H1 (cell line): ENCODE data around the gene NGFR. TPM values are rescaled to one million over a fixed set of nuclear protein-coding genes. Genes with fewer than 3 reads are reported as not detected.

ENCODE experiments used
- CTCF ChIA-PET: fragments of 300-600 bp; sonication (Branson Sonifier 250); formaldehyde crosslinking; loops from one replicate; lab custom pipeline; 2021; ENCODE audit not compliant: partially characterized antibody; lab: Charles Lee
- POLR2A ChIA-PET: fragments of 300-600 bp; sonication (Branson Sonifier 250); formaldehyde crosslinking; loops from one replicate; lab custom pipeline; 2021; ENCODE audit warnings: inconsistent platforms; ENCODE audit not compliant: partially characterized antibody; lab: Charles Lee
- DNase-seq, 2 experiments: peaks; one replicate each; pipeline versions ENCODE4 v3.0.0 to v3.0.0-alpha.2; 2010 to 2022; ENCODE audit warnings: low spot score in 2 of 2, low read depth in 1 of 2, mixed read lengths in 1 of 2
- FAIRE-seq: peaks from 2 replicates; lab custom pipeline; 2011; peaks lifted over from hg19 to GRCh38; lab: Jason Lieb, UNC
- H2AFZ ChIP-seq: 2 replicates; pipeline ENCODE4 v1.8.1; 2012; ENCODE audit warnings: low read length, inconsistent platforms
- H2AK5ac ChIP-seq: 2 replicates; pipeline ENCODE4 v1.6.1; 2013; ENCODE audit warnings: low read depth, low read length
- H2BK120ac ChIP-seq: replicated peaks from 2 replicates; pipeline ENCODE3; 2013; ENCODE audit warnings: low read depth, low read length, inconsistent platforms
- H2BK12ac ChIP-seq: 2 replicates; pipeline ENCODE4 v1.6.1; 2013; ENCODE audit warnings: low read depth, low read length
- H2BK15ac ChIP-seq: 2 replicates; pipeline ENCODE4 v1.6.1; 2013; ENCODE audit warnings: low read length
- H2BK20ac ChIP-seq: 2 replicates; pipeline ENCODE4 v1.6.1; 2013; ENCODE audit warnings: low read length
- H2BK5ac ChIP-seq: 2 replicates; pipeline ENCODE4 v1.6.1; 2013; ENCODE audit warnings: low read depth, low read length
- H3K14ac ChIP-seq: 2 replicates; pipeline ENCODE4 v1.6.1; 2013; ENCODE audit warnings: inconsistent platforms; ENCODE audit not compliant: insufficient read length
- H3K18ac ChIP-seq: 2 replicates; pipeline ENCODE4 v1.6.1; 2013; ENCODE audit warnings: low read length; ENCODE audit errors: extremely low read depth
- H3K23ac ChIP-seq: 2 replicates; pipeline ENCODE4 v1.6.1; 2013; ENCODE audit warnings: inconsistent platforms; ENCODE audit not compliant: insufficient read length
- H3K23me2 ChIP-seq: 2 replicates; pipeline ENCODE4 v1.6.1; 2013; ENCODE audit warnings: low read depth, low read length
- H3K27ac ChIP-seq: 2 replicates; pipeline ENCODE4 v1.6.1; 2011; ENCODE audit warnings: low read depth, low read length, inconsistent platforms
- H3K27me3 ChIP-seq, 4 experiments: replicated peaks in 1 of 4; 1 replicate in 1 of 4; 2 replicates in 3 of 4; pipeline versions ENCODE4 v1.6.1 to v1.8.1; 2011 to 2013; ENCODE audit warnings: low read length in 3 of 4, mild to moderate bottlenecking in 3 of 4, inconsistent platforms in 2 of 4, mixed read lengths in 2 of 4, moderate library complexity in 1 of 4; ENCODE audit not compliant: control insufficient read depth in 3 of 4, insufficient read depth in 3 of 4; ENCODE audit errors: extremely low read depth in 1 of 4
- H3K36me3 ChIP-seq, 4 experiments: 2 replicates each; pipeline versions ENCODE4 v1.6.1 to v1.8.1; 2011 to 2013; ENCODE audit warnings: mild to moderate bottlenecking in 4 of 4, low read length in 3 of 4, moderate library complexity in 2 of 4, control low read depth in 1 of 4, inconsistent platforms in 1 of 4; ENCODE audit not compliant: insufficient read depth in 4 of 4, control insufficient read depth in 2 of 4
- H3K4ac ChIP-seq: replicated peaks from 2 replicates; pipeline ENCODE3; 2013; ENCODE audit warnings: low read length, low read depth, mixed read lengths, inconsistent platforms; ENCODE audit not compliant: insufficient read length
- H3K4me1 ChIP-seq, 4 experiments: replicated peaks in 1 of 4; 1 replicate in 1 of 4; 2 replicates in 3 of 4; pipeline versions ENCODE4 v1.6.1 to v1.8.1; 2011 to 2013; ENCODE audit warnings: low read length in 3 of 4, inconsistent platforms in 2 of 4, mixed read lengths in 1 of 4; ENCODE audit not compliant: insufficient read depth in 4 of 4, control insufficient read depth in 3 of 4
- H3K4me2 ChIP-seq, 2 experiments: 2 replicates each; pipeline versions ENCODE4 v1.6.1 to v1.8.1; 2011 to 2013; ENCODE audit warnings: low read depth in 2 of 2, low read length in 2 of 2, control low read depth in 1 of 2, inconsistent platforms in 1 of 2, mild to moderate bottlenecking in 1 of 2; ENCODE audit not compliant: insufficient read depth in 1 of 2
- H3K4me3 ChIP-seq, 4 experiments: fragments of 200-600, 300-600 bp in 1 of 4; sonication (generic), shearing (Covaris generic), sonication (Bioruptor Twin) in 1 of 4; 2 replicates each; pipeline versions ENCODE4 v1.5.1 to v1.8.1; 2011 to 2016; ENCODE audit warnings: low read length in 4 of 4, low read depth in 3 of 4, control low read depth in 2 of 4, inconsistent platforms in 2 of 4, mild to moderate bottlenecking in 2 of 4, mixed read lengths in 1 of 4, moderate library complexity in 1 of 4; ENCODE audit not compliant: insufficient read depth in 2 of 4; ENCODE audit errors: extremely low read depth in 1 of 4
- H3K56ac ChIP-seq: replicated peaks from 2 replicates; pipeline ENCODE3; 2013; ENCODE audit warnings: low read depth, mild to moderate bottlenecking, mixed read lengths, low read length, inconsistent platforms; ENCODE audit not compliant: insufficient read length
- H3K79me1 ChIP-seq: 2 replicates; pipeline ENCODE4 v1.6.1; 2013; ENCODE audit warnings: low read depth, low read length, control low read depth
- H3K79me2 ChIP-seq, 2 experiments: 2 replicates each; pipeline versions ENCODE4 v1.6.1 to v1.8.1; 2012 to 2013; ENCODE audit warnings: low read length in 2 of 2, mild to moderate bottlenecking in 2 of 2, inconsistent platforms in 1 of 2; ENCODE audit not compliant: insufficient read depth in 2 of 2, control insufficient read depth in 1 of 2
- H3K9ac ChIP-seq, 4 experiments: replicated peaks in 1 of 4; 1 replicate in 1 of 4; 2 replicates in 3 of 4; pipeline versions ENCODE4 v1.6.1 to v1.8.1; 2011 to 2013; ENCODE audit warnings: low read depth in 3 of 4, low read length in 3 of 4, control low read depth in 2 of 4, mild to moderate bottlenecking in 2 of 4, moderate library complexity in 2 of 4, inconsistent platforms in 1 of 4; ENCODE audit errors: extremely low read depth in 1 of 4
- H3K9me3 ChIP-seq, 2 experiments: 2 replicates each; pipeline versions ENCODE4 v1.6.1 to v1.8.1; 2012 to 2013; ENCODE audit warnings: mild to moderate bottlenecking in 2 of 2, moderate library complexity in 2 of 2, control low read depth in 1 of 2, inconsistent platforms in 1 of 2, low read depth in 1 of 2, low read length in 1 of 2, mixed read lengths in 1 of 2; ENCODE audit not compliant: insufficient read depth in 2 of 2
- H4K20me1 ChIP-seq, 2 experiments: replicated peaks in 1 of 2; 2 replicates each; pipeline versions ENCODE3 to v1.8.1; 2011 to 2013; ENCODE audit warnings: inconsistent platforms in 2 of 2, low read length in 2 of 2, mild to moderate bottlenecking in 1 of 2; ENCODE audit not compliant: insufficient read depth in 2 of 2, control insufficient read depth in 1 of 2
- H4K5ac ChIP-seq: 2 replicates; pipeline ENCODE4 v1.6.1; 2013; ENCODE audit warnings: low read length, low read depth, mixed read lengths, inconsistent platforms; ENCODE audit not compliant: insufficient read length
- H4K8ac ChIP-seq: 2 replicates; pipeline ENCODE4 v1.8.0; 2013; ENCODE audit warnings: mild to moderate bottlenecking, moderate library complexity, low read length, inconsistent platforms; ENCODE audit not compliant: insufficient read depth; ENCODE audit errors: extremely low read depth
- H4K91ac ChIP-seq: replicated peaks from 2 replicates; pipeline ENCODE3; 2013; ENCODE audit warnings: low read length, mixed read lengths, inconsistent platforms; ENCODE audit not compliant: insufficient read length
- CEBPB ChIP-seq: IDR thresholded peaks from 2 replicates; pipeline ENCODE4 v1.6.1; 2012; ENCODE audit warnings: low read depth, low read length
- JUND ChIP-seq: IDR thresholded peaks from 2 replicates; pipeline ENCODE4 v1.6.1; 2011; ENCODE audit warnings: mild to moderate bottlenecking, improper control_type of control experiment, low read length
- RXRA ChIP-seq: IDR thresholded peaks from 2 replicates; pipeline ENCODE4 v1.6.1; 2011; ENCODE audit warnings: low read depth, mild to moderate bottlenecking, low read length, moderate library complexity; ENCODE audit not compliant: insufficient read depth
- SIN3A ChIP-seq, 2 experiments: IDR thresholded peaks in 1 of 2; conservative IDR thresholded peaks in 1 of 2; 2 replicates each; pipeline ENCODE4 v1.6.1; 2011 to 2012; ENCODE audit warnings: low read length in 2 of 2, improper control_type of control experiment in 1 of 2, low read depth in 1 of 2, mild to moderate bottlenecking in 1 of 2
- TAF1 ChIP-seq: IDR thresholded peaks from 2 replicates; pipeline ENCODE4 v1.6.1; 2011; ENCODE audit warnings: mild to moderate bottlenecking, low read depth, low read length
- TAF7 ChIP-seq: optimal IDR thresholded peaks from 2 replicates; pipeline ENCODE3; 2011; ENCODE audit warnings: low read depth, mild to moderate bottlenecking, inconsistent platforms, low read length, moderate library complexity, borderline replicate concordance
- TBP ChIP-seq: IDR thresholded peaks from 2 replicates; pipeline ENCODE4 v1.6.1; 2011; ENCODE audit warnings: low read depth, low read length, improper control_type of control experiment
- TEAD4 ChIP-seq: IDR thresholded peaks from 2 replicates; pipeline ENCODE4 v1.6.1; 2012; ENCODE audit warnings: low read depth, low read length, inconsistent platforms, mixed read lengths
- YY1 ChIP-seq: IDR thresholded peaks from 2 replicates; pipeline ENCODE4 v1.6.1; 2011; ENCODE audit warnings: low read depth, mild to moderate bottlenecking, low read length
- WGBS, 2 experiments: shearing (Covaris generic) in 1 of 2; methylation state at CpG; one replicate each; pipeline versions ENCODE4 v1.1.6 to v1.1.7; 2013 to 2015; ENCODE audit warnings: low lambda C conversion rate in 2 of 2, mixed read lengths in 2 of 2, inconsistent platforms in 1 of 2, low coverage in 1 of 2, missing lambda C conversion rate in 1 of 2; ENCODE audit not compliant: insufficient replicate concordance in 2 of 2, insufficient coverage in 1 of 2, insufficient read length in 1 of 2; ENCODE audit errors: extremely low coverage in 1 of 2, missing lambda C conversion rate in 1 of 2; 5-methylcytosine and 5-hydroxymethylcytosine counted together
- polyA plus RNA-seq, 7 experiments: library from polyadenylated mRNA; depleted of rRNA in 3 of 7; stranded (reverse) in 5 of 7; unstranded in 2 of 7; fragments of >200 nt in 5 of 7; fragments of 200-250 nt in 2 of 7; gene quantifications; 1 replicate in 5 of 7; 2 replicates in 1 of 7; 4 replicates in 1 of 7; pipeline versions ENCODE4 v1.2.1 to v1.2.3, GENCODE V29; 2011 to 2013; ENCODE audit warnings: missing spikeins in 2 of 7, mixed read lengths in 2 of 7
- total RNA-seq: library from RNA; stranded (reverse); fragmentation: NEBNext Ultra II Directional; extraction: Animal tissue kit (Norgen Biotek cat#: 25700); gene quantifications from 2 replicates; pipeline ENCODE4 v1.2.1, GENCODE V29; 2021
- TF ChIP-seq, protein P1 (sequence below): IDR thresholded peaks from 2 replicates; pipeline ENCODE4 v1.6.1; 2012; ENCODE audit warnings: inconsistent platforms

The NGFR gene
- total and polyA plus RNA-seq, 2 of the 8 experiments (the other 6 are each of a cell fraction or from before 2014, with no cell fraction given): 8.1 to 10.3 TPM

DNA sequence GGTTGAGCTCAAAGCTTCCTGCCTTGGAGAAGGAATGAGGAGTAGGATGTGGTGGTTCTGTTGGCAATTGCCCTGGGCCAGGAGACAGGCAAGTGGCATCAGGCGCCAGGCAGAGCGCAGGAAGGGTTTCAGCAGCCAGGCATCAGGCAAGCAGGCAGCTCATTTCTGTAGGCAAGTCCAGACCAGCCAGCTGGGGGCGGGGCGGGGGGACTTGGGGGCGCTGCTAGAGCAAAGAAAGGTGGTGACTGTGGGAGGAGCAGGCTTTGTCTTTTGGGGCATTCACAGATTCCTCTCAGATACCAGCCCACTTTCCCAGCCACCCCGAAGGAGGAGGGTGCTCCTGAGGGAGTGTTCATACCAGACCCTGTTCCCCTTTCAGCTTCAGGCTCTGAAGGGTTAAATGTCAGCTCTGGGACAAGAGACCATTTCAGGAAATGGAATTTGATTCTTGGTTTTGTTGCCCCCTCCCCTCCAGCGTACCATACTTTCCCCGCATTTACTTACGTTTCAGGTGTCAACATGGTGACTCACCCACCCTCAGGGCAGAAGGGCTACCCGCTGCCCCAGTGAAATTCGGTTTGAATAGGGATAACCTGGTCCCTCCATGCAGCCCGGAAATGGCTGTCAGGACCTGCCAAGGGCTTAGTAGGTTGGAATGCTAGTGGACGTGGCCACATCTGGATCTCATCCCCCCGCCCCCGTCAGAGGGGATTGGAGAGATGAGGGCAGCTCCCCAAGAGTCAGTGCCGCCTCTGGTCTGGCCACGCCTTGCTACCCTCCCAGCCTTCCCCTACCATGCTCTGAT lies 13.2 kb downstream of the NGFR start:
- Histone ChIP-seq H3K4me3 (peak overlapping the region; percentile 22 to 51 (median 34); a peak in 5 of 8 replicates), H3K4ac (peak overlapping the region; percentile 99), H2BK20ac (peak overlapping the region; percentile 40), H2BK5ac (peak overlapping the region; percentile 95; the same call in 1 of the 2 replicates), H3K14ac (no peak overlapping the region), H2BK12ac (peak overlapping the region; percentile 86; the same call in 1 of the 2 replicates), H3K9ac (peak overlapping the region in 1 of 4 experiments; percentile 45; a peak in 3 of 7 replicates), H2BK15ac (peak overlapping the region; percentile 83), H3K4me2 (peak overlapping the region; percentile 71 to 76), H4K5ac (peak overlapping the region; percentile 89), H4K91ac (peak overlapping the region; percentile 98), H3K4me1 (peaks cover 6 to 40% (median 22%) of the 10 kb centered on the region in 4 experiments), H3K56ac (peak overlapping the region; percentile 71), H3K18ac (peak overlapping the region; percentile 86), H3K9me3 (no peaks in the 10 kb centered on the region), H3K36me3 (no peaks in the 10 kb centered on the region; a peak in 1 of 8 replicates), H3K27ac (peak overlapping the region; percentile 58; the same call in 1 of the 2 replicates), H3K27me3 (peaks cover 0 to 2% (median 0%) of the 10 kb centered on the region in 4 experiments; a peak in 1 of 7 replicates), H2AFZ (no peak overlapping the region; the same call in 1 of the 2 replicates), H2AK5ac (peak overlapping the region; percentile 88; the same call in 1 of the 2 replicates), H4K20me1 (no peaks in the 10 kb centered on the region), H2BK120ac (peak overlapping the region; percentile 88), H3K23me2 (peaks cover 2% of the 10 kb centered on the region; the same call in 1 of the 2 replicates), H3K79me1 (no peaks in the 10 kb centered on the region), H4K8ac (peak overlapping the region; percentile 26; the same call in 1 of the 2 replicates), H3K23ac (no peak overlapping the region), H3K79me2 (no peaks in the 10 kb centered on the region)
- peak; percentile 83 to 97 for DNase-seq
- CTCF ChIA-PET: interaction anchor here (0.6 to 15.4 kb wide), 22 partner anchors 9 to 329 kb away, joined by 3 to 210 read pairs (median 4); partner anchors contain the start of gene NGFR
- peak; percentile 84 for FAIRE-seq
- 8% methylated on average over 17 of the region's 17 CpGs; no CpG with 5 or more reads in 1 of the 2 experiments for WGBS, 2 experiments
- POLR2A ChIA-PET: interaction anchor here (0.6 to 3.4 kb wide), 7 partner anchors 8 to 101 kb away, joined by 3 to 11 read pairs (median 4); no protein-coding TSS in a partner anchor
- TF ChIP-seq SIN3A (conservative IDR thresholded peaks at IDR 0.05 in 1 of 2, IDR thresholded peaks at IDR 0.05 in 1 of 2; ENCODE audit: low read depth in 1 of 2, low read length in 2 of 2) (peak; percentile 54 to 82; a peak in 2 of 4 replicates), TBP (no peak), TAF7 (no peak), JUND (peak; percentile 90), YY1 (peak; percentile 83), TAF1 (0 out of 2 replicates have a peak, but pooled peaks have one; percentile 34), RXRA (no peak), CEBPB (no peak), TEAD4 (peak; percentile 75; the same call in 1 of the 2 replicates)
- TF ChIP-seq, protein P1, sequence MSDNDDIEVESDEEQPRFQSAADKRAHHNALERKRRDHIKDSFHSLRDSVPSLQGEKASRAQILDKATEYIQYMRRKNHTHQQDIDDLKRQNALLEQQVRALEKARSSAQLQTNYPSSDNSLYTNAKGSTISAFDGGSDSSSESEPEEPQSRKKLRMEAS: no peak; the same call in 1 of the 2 replicates
